OCI-LY1 (cell line): ENCODE results near the gene PLIN5.

Experiments used
- EZH2 ChIP-seq: fragments of 200-600 bp; sonication (generic), shearing (Covaris generic); IDR thresholded peaks from 2 replicates; pipeline ENCODE4 v1.8.0; 2017; ENCODE audit warnings: borderline replicate concordance, mixed run types, mild to moderate bottlenecking, antibody characterized with exemption, low read length, moderate library complexity, mixed read lengths
- TF ChIP-seq, protein P1 (sequence below): fragments of 200-600 bp; sonication (generic), shearing (Covaris generic); IDR thresholded peaks from 2 replicates; pipeline ENCODE4 v1.5.1; 2017; ENCODE audit warnings: mild to moderate bottlenecking, antibody characterized with exemption, low read length, moderate library complexity, mixed read lengths

DNA sequence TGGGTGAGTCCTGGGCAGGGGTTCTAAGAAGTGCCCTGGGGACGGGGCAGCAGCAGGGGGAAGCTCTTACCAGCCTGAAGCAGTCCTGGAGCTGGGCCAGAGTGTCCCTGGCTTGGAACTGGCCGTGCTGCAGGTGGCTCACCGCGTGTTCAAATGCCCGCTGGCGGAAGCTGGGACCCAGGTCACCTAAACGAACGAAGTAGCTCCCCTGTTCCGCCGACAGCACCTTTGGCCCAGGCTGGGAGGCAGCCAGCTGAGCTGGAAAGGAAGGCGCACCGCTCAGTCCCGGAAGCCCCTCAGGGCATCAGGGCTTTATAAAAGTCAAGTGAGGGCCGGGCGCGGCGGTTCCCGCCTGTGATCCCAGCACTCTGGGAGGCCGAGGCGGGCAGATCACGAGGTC is 26.3 kb downstream of the PLIN5 start:
- TF ChIP-seq, protein P1, sequence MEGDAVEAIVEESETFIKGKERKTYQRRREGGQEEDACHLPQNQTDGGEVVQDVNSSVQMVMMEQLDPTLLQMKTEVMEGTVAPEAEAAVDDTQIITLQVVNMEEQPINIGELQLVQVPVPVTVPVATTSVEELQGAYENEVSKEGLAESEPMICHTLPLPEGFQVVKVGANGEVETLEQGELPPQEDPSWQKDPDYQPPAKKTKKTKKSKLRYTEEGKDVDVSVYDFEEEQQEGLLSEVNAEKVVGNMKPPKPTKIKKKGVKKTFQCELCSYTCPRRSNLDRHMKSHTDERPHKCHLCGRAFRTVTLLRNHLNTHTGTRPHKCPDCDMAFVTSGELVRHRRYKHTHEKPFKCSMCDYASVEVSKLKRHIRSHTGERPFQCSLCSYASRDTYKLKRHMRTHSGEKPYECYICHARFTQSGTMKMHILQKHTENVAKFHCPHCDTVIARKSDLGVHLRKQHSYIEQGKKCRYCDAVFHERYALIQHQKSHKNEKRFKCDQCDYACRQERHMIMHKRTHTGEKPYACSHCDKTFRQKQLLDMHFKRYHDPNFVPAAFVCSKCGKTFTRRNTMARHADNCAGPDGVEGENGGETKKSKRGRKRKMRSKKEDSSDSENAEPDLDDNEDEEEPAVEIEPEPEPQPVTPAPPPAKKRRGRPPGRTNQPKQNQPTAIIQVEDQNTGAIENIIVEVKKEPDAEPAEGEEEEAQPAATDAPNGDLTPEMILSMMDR, result no peak
- no peak for TF ChIP-seq EZH2
